Calu3 (cell line): ENCODE data around the gene PSMG3. TPM values are rescaled to one million over a fixed set of nuclear protein-coding genes. Genes with fewer than 3 reads are reported as not detected.
A peak's percentile ranks its signal among the peaks of the same experiment; 100 is the strongest.

ENCODE experiments used
- BruUV-seq: library from RNA; stranded (reverse); fragments of 400-500 nt; replicated peaks from 2 replicates; lab custom pipeline; 2021; lab: Mats Ljungman, UMichigan
- CTCF ChIA-PET: fragments of 300-600 bp; sonication (Branson Sonifier 250); formaldehyde crosslinking; loops from one replicate; lab custom pipeline; 2022; ENCODE audit warnings: antibody characterized with exemption; lab: Charles Lee
- DNase-seq: peaks from one replicate; pipeline ENCODE4 v3.0.0; 2022
- H3K27ac Mint-ChIP-seq: one replicate; pipeline ENCODE4 v1.8.0; 2022; ENCODE audit warnings: mixed read lengths; ENCODE audit not compliant: unreplicated experiment
- H3K27me3 Mint-ChIP-seq: one replicate; pipeline ENCODE4 v1.8.0; 2022; ENCODE audit warnings: mixed read lengths; ENCODE audit not compliant: unreplicated experiment
- H3K36me3 Mint-ChIP-seq: one replicate; pipeline ENCODE4 v1.8.0; 2022; ENCODE audit warnings: mild to moderate bottlenecking, moderate library complexity, mixed read lengths; ENCODE audit not compliant: insufficient read depth, unreplicated experiment
- H3K4me1 Mint-ChIP-seq: one replicate; pipeline ENCODE4 v1.8.0; 2022; ENCODE audit warnings: mild to moderate bottlenecking, low read depth, mixed read lengths; ENCODE audit not compliant: unreplicated experiment
- H3K4me3 Mint-ChIP-seq: one replicate; pipeline ENCODE4 v1.8.0; 2022; ENCODE audit warnings: mild to moderate bottlenecking, low read depth, moderate library complexity, mixed read lengths; ENCODE audit not compliant: unreplicated experiment
- H3K9me3 Mint-ChIP-seq: one replicate; pipeline ENCODE4 v1.8.0; 2022; ENCODE audit warnings: low read depth, mixed read lengths; ENCODE audit not compliant: unreplicated experiment
- CTCF ChIP-seq: fragments of 200-600 bp; IDR thresholded peaks from one replicate; pipeline ENCODE4 v1.8.0; 2022; ENCODE audit warnings: antibody characterized with exemption; ENCODE audit not compliant: unreplicated experiment
- intact Hi-C: fragments of 100-400 bp; cut with micrococcal nuclease; formaldehyde crosslinking; loops from one replicate; pipeline ENCODE4 v1.10.0; 2022; ENCODE audit not compliant: unreplicated experiment
- total RNA-seq: library from RNA; stranded (reverse); gene quantifications from 2 replicates; pipeline ENCODE4 v1.2.3, GENCODE V29; 2022

Gene PSMG3
- total RNA-seq, 1 experiment from 2014 or later = 64.0 TPM

GRCh38 chr7:1567896-1568510 lies 1.8 kb downstream of the PSMG3 start:
- Mint-ChIP-seq H3K4me1 (peaks cover 50% of the 10 kb centered on the region), H3K4me3 (peak overlapping the region; percentile 80), H3K27ac (peak overlapping the region; percentile 76), H3K36me3 (peaks cover 67% of the 10 kb centered on the region), H3K9me3 (no peaks in the 10 kb centered on the region), H3K27me3 (no peaks in the 10 kb centered on the region)
- no peak for TF ChIP-seq CTCF
- CTCF ChIA-PET = interaction anchor here (1.1 kb wide), 1 partner anchor 11 kb away, joined by 3 read pairs; no protein-coding TSS in a partner anchor
- no TSS peak for BruUV-seq
- intact Hi-C loops = no loop called here
- no peak for DNase-seq

DNA sequence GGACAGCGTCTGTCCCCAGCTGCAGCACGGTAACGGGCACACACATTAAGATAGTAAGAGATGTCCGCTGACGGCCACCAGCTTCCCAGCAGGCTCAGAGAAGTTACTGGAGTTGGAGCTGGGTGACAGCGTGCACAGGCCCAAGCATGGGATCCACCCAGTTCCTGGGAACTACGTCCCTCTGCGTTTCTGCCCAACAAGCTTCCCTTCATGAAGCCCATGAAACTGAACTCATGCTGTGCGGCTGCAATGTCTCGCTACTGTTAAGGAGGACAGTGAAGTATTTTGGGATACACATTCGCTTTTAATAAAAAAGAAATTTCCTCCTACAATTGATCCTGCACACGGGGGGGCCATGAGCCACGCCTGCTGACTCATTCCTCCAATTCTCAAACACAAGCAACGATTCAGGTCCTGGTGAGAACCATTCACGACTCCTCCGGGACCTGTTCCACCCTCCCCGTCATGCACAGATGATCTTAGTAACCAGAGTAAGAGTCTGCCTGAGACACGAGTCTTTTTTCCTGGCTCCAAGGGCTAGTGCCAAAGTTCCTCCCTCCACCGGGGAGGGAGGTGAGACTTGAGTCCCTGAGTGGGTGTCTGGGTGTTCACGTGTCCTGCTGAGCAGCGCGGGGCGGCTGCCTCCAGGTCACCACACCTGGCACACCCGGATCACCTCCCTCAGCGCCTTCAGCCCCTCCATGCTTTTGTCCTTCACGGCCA lies 2.6 kb downstream of the PSMG3 start:
- no peaks in the 10 kb centered on the region for H3K9me3 Mint-ChIP-seq
- intact Hi-C loops = no loop called here
- DNase-seq = peak; percentile 74
- peak overlapping the region; percentile 80 for H3K4me3 Mint-ChIP-seq
- H3K27me3 Mint-ChIP-seq = no peaks in the 10 kb centered on the region
- TF ChIP-seq CTCF = no peak
- H3K4me1 Mint-ChIP-seq = peaks cover 52% of the 10 kb centered on the region
- H3K27ac Mint-ChIP-seq = peak overlapping the region; percentile 76
- BruUV-seq = no TSS peak
- CTCF ChIA-PET = interaction anchor here (1.0 to 1.1 kb wide), 2 partner anchors 12 kb away, joined by 3 to 9 read pairs; partner anchors contain the start of gene TMEM184A
- peaks cover 69% of the 10 kb centered on the region for H3K36me3 Mint-ChIP-seq

DNA sequence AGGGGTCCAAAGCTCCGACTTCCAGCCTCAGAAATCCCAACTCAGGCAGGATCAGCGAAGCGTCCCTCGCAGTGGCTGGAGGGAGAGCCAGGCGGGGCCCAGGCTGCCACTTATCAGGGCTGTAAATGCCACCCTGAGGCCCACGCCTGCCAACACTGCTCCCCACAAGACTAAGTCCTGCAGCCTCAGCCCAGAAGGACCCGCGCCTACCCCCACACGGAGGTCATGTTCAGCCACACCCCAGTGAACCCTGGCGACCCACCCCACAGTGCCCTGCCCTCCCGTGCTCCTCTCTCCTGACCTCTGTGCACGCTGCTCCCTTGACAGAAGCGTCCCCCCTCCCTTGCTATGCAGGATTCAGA lies 3.2 kb downstream of the PSMG3 start:
- H3K4me1 Mint-ChIP-seq = peaks cover 57% of the 10 kb centered on the region
- peak overlapping the region; percentile 80 for H3K4me3 Mint-ChIP-seq
- H3K9me3 Mint-ChIP-seq = no peaks in the 10 kb centered on the region
- H3K27ac Mint-ChIP-seq = peak overlapping the region; percentile 76
- CTCF ChIA-PET = interaction anchor here (1.0 kb wide), 1 partner anchor 11 kb away, joined by 9 read pairs; the partner anchor contains the start of gene TMEM184A
- no peak for TF ChIP-seq CTCF
- no peak for DNase-seq
- intact Hi-C loops = no loop called here
- BruUV-seq = no TSS peak
- H3K27me3 Mint-ChIP-seq = no peaks in the 10 kb centered on the region
- H3K36me3 Mint-ChIP-seq = peaks cover 75% of the 10 kb centered on the region

DNA sequence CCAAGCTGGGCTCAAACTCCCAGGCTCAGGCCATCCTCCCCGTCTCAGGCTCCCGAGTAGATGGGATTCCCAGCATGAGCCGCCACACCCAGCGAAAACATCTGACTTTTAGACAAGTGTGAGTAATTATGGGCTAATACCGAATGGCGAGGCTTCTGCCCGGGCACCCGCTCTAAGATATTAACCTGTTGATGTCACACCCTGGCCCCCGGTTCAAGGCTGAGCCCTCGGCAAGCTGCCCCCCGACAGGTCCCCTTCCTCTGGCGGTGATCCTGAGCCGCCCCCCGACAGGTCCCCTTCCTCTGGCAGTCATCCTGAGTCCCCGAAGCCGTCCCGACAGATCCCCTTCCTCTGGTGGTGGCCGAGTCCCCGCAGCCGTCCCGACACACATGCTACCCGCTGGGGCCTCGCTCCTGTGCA lies 5.2 kb downstream of the PSMG3 start:
- no peak for DNase-seq
- H3K27ac Mint-ChIP-seq = no peak overlapping the region
- no peaks in the 10 kb centered on the region for H3K9me3 Mint-ChIP-seq

More for the DNA sequence above, 5.2 kb downstream of the PSMG3 start:
- intact Hi-C loops = no loop called here
- no TSS peak for BruUV-seq
- Mint-ChIP-seq H3K36me3 (peaks cover 62% of the 10 kb centered on the region), H3K27me3 (no peaks in the 10 kb centered on the region), H3K4me1 (peaks cover 67% of the 10 kb centered on the region), H3K4me3 (no peak overlapping the region)
- CTCF ChIA-PET = no interaction called here
- TF ChIP-seq CTCF = no peak
